Liver (tissue), 3 donors: ENCODE data around the gene KMT2E.

Source experiments
- CTCF ChIP-seq: fragments of 150-350 bp; IDR thresholded peaks from 2 replicates; pipeline ENCODE4 v1.5.1; 2017; ENCODE audit warnings: improper control_type of control experiment, low read depth, low read length; ENCODE audit not compliant: missing input control
- GABPA ChIP-seq, 2 donors: IDR thresholded peaks in 1 of 2; conservative IDR thresholded peaks in 1 of 2; 2 replicates each; pipeline ENCODE4 v1.6.1; 2016; ENCODE audit warnings: antibody characterized with exemption in 2 of 2, mild to moderate bottlenecking in 1 of 2, moderate library complexity in 1 of 2
- MAX ChIP-seq: IDR thresholded peaks from 2 replicates; pipeline ENCODE4 v1.6.1; 2016; ENCODE audit warnings: antibody characterized with exemption
- REST ChIP-seq: IDR thresholded peaks from 2 replicates; pipeline ENCODE4 v1.6.1; 2016; ENCODE audit warnings: antibody characterized with exemption, mild to moderate bottlenecking
- SP1 ChIP-seq: IDR thresholded peaks from 2 replicates; pipeline ENCODE4 v1.6.1; 2018; ENCODE audit warnings: antibody characterized with exemption, mild to moderate bottlenecking
- TAF1 ChIP-seq: conservative IDR thresholded peaks from 2 replicates; pipeline ENCODE4 v1.6.1; 2016; ENCODE audit warnings: antibody characterized with exemption, mild to moderate bottlenecking
- YY1 ChIP-seq: IDR thresholded peaks from 2 replicates; pipeline ENCODE4 v1.6.1; 2016; ENCODE audit warnings: antibody characterized with exemption, mild to moderate bottlenecking
- ZBTB33 ChIP-seq: IDR thresholded peaks from 2 replicates; pipeline ENCODE4 v1.6.1; 2016; ENCODE audit warnings: antibody characterized with exemption
- donor health status: healthy.
- donor health status: healthy.

- TF ChIP-seq TAF1 (no peak), CTCF (no peak), YY1 (no peak), ZBTB33 (no peak), MAX (no peak), REST (no peak), GABPA (IDR thresholded peaks at IDR 0.05 in 1 of 2, conservative IDR thresholded peaks at IDR 0.05 in 1 of 2) (no peak), SP1 (no peak)
These were observed 13.1 kb upstream of the KMT2E start for GRCh38 chr7:105000927-105001336.
